HUES48 (cell line): ENCODE data around the gene EXT2.

Source experiments
- H3K27ac ChIP-seq: one replicate; pipeline ENCODE4 v1.7.0; 2013; ENCODE audit warnings: low read depth, low read length, inconsistent platforms
- H3K27me3 ChIP-seq: 2 replicates; pipeline ENCODE4 v1.6.1; 2013; ENCODE audit warnings: mild to moderate bottlenecking, low read length; ENCODE audit not compliant: control insufficient read depth, insufficient read depth
- H3K36me3 ChIP-seq: 2 replicates; pipeline ENCODE4 v1.6.1; 2013; ENCODE audit warnings: low read length; ENCODE audit not compliant: control insufficient read depth, insufficient read depth
- H3K4me1 ChIP-seq: 2 replicates; pipeline ENCODE4 v1.6.1; 2013; ENCODE audit warnings: mild to moderate bottlenecking, low read length; ENCODE audit not compliant: control insufficient read depth, insufficient read depth
- H3K4me3 ChIP-seq: 2 replicates; pipeline ENCODE4 v1.5.1; 2013; ENCODE audit warnings: mild to moderate bottlenecking, low read depth, low read length
- H3K9ac ChIP-seq: 2 replicates; pipeline ENCODE4 v1.6.1; 2013; ENCODE audit warnings: mild to moderate bottlenecking, low read depth, low read length, moderate library complexity
- H3K9me3 ChIP-seq: 2 replicates; pipeline ENCODE4 v1.6.1; 2013; ENCODE audit warnings: low read length; ENCODE audit not compliant: control insufficient read depth, insufficient read depth

The EXT2 gene

DNA sequence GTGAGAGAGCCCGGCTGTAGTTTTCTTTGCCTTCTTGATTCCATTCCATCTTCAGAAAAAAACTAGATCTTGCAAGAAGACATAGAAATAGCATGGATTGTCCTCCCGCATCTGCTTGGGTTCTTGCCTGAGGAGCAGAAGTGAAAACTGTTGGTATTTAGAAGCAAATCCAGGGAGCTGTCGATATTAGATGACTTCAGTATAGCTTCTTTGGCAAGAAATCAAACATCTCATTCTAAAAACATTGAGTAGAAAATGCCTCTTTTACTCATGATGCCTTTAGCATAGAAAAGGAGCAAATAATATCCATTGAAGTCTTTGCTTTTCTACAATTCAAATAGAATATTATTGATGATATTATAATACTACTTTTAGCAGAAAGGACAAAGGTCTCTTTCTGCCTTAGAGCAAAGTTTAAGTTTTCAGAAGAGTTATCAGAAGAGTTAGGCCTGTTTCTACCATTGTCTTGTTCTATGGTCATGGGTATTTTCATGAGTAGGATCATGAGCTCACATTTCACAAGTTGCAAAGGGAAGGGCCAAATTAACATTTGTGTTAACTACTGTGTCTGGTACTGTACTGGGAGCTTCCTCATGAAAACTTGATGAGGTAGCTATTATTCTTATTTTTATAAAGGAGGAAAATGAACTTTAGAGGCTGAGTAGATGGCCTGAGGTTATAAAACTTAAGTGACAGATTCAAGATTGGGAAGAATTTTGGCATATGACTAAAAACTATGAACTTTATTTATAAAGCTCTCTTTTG is 49.7 kb downstream of the EXT2 start:
- Histone ChIP-seq H3K27me3 (no peaks in the 10 kb centered on the region), H3K4me1 (no peaks in the 10 kb centered on the region), H3K27ac (no peak overlapping the region), H3K4me3 (no peak overlapping the region), H3K36me3 (peaks cover 4% of the 10 kb centered on the region; the same call in 1 of the 2 replicates), H3K9ac (no peak overlapping the region), H3K9me3 (no peaks in the 10 kb centered on the region)

DNA sequence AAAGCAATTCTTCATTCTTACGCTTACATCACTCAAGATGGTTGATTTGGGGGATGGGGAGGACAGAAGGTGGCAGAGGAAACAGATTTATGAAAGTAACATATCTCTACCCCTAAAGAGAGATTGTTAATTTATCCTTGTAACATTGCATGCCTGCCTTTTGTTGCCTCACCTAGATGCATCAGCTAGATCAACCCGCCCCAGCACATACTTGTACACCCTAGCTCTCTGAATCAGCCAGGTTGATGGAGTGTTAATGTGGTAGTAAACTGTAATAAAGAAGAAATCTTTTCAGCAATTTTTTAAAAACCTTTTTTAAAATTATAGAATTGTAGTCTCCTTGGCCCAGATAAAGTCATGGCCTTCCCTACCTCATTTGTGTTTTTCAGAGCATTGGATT is 51.5 kb downstream of the EXT2 start:
- H3K4me3 ChIP-seq: no peak overlapping the region
- no peaks in the 10 kb centered on the region for H3K4me1 ChIP-seq
- no peak overlapping the region for H3K27ac ChIP-seq
- no peaks in the 10 kb centered on the region for H3K27me3 ChIP-seq
- peaks cover 4% of the 10 kb centered on the region; the same call in 1 of the 2 replicates for H3K36me3 ChIP-seq
- no peaks in the 10 kb centered on the region for H3K9me3 ChIP-seq
- no peak overlapping the region for H3K9ac ChIP-seq

DNA sequence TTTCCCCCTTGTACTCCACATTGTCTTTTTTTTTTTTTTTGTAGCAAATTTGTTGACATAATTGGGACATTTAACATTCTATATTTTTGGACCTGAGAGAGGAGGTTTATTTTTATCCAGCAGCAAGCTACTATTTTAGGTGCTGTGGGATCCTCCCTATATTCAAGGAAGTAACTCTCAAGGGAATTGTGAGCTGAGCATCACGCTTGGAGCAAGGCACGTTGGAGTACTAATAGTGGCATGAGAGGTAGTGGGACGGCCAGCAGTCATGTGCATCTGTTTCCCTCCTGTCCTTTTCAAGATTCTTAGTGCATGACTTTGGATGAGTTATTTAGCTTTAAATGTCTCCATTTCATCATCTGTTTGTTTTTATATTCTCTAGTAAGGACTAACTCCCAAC is 52.3 kb downstream of the EXT2 start:
- H3K4me1 ChIP-seq: no peaks in the 10 kb centered on the region
- no peak overlapping the region for H3K9ac ChIP-seq
- no peak overlapping the region for H3K4me3 ChIP-seq
- H3K27me3 ChIP-seq: no peaks in the 10 kb centered on the region
- H3K9me3 ChIP-seq: no peaks in the 10 kb centered on the region
- peaks cover 4% of the 10 kb centered on the region; the same call in 1 of the 2 replicates for H3K36me3 ChIP-seq
- H3K27ac ChIP-seq: no peak overlapping the region

DNA sequence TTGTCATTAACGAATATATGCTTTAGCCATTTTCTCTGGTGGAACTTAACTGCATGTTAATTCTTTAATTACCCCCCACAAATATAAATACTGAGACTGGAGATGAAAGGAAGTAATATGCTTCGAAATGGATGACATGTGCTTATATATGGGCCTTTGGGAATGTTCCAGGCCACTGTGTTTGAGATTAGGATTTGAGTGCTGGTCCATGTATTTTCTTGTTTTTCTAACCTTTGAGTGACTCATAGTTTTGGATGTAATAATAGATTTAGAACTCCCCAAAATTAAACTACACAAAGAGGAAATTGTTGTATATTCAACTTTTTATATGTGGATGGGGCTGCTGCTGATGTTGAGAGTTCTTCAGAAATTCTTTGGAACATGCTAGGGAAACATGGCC is 54.2 kb downstream of the EXT2 start:
- no peak overlapping the region for H3K27ac ChIP-seq
- H3K36me3 ChIP-seq: peaks cover 4% of the 10 kb centered on the region; the same call in 1 of the 2 replicates
- H3K4me1 ChIP-seq: no peaks in the 10 kb centered on the region
- no peaks in the 10 kb centered on the region for H3K27me3 ChIP-seq
- no peaks in the 10 kb centered on the region for H3K9me3 ChIP-seq
- no peak overlapping the region for H3K4me3 ChIP-seq
- no peak overlapping the region for H3K9ac ChIP-seq

DNA sequence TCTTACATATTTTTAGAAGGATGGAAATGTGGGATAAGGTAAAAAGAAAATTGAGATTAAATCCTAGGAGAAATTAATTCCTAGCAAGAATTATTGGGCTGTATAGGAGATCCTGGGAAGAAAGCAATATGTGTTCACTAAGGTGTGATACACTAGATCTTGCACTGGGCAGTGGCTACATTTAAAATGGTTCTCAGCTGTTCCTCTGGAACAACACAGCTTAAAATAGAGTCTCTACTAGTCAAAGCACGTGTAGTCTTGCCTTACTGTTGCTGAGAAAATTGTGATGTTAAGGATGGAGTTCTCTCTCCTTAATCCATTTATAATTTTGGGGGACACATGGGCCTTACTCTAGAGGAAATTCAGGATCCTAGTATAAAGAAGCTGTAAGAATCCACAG is 54.9 kb downstream of the EXT2 start:
- Histone ChIP-seq H3K4me1 (no peaks in the 10 kb centered on the region), H3K9ac (no peak overlapping the region), H3K36me3 (no peaks in the 10 kb centered on the region), H3K27me3 (no peaks in the 10 kb centered on the region), H3K9me3 (no peaks in the 10 kb centered on the region), H3K27ac (no peak overlapping the region), H3K4me3 (no peak overlapping the region)

DNA sequence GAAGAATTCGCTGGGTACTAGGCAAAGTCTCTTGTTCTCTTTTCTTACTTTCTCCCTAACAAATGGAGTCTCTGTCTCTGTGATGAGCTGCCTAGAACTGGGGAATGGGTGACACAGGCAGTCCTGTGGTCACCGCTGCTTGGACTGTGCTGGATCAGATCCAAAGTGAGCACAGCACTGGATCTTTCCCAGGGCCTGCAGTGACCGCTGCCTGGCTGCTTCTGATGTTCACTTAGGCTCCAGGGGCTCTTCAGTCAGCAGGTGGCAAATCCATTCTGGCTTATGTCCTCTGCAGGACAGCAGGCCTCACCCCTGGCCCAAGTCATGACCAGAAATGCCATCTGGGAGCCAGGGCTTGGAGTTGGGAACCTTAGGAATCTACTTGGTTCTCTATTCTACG is 61.5 kb downstream of the EXT2 start:
- Histone ChIP-seq H3K27ac (no peak overlapping the region), H3K36me3 (no peaks in the 10 kb centered on the region), H3K27me3 (no peaks in the 10 kb centered on the region), H3K4me1 (no peaks in the 10 kb centered on the region), H3K9me3 (no peaks in the 10 kb centered on the region), H3K4me3 (no peak overlapping the region), H3K9ac (no peak overlapping the region)

DNA sequence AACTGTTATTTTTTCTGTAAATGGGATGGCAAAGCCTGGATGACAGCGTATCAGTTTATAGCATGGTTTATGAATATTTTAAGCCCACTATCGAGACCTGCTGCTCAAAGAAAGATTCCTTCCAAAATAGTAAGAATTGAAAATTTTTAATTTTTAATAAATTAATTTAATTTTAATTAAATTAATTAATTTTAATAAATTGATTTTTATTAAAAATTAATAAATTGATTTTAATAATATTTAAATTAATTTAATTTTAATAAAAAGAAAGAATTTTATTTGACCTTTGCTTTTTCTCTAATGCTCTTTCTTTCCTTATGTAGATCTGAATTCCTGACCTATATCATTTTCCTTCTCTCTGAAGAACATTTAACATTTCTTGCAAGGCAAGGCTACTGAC is 62.9 kb downstream of the EXT2 start:
- H3K4me1 ChIP-seq: no peaks in the 10 kb centered on the region
- H3K4me3 ChIP-seq: no peak overlapping the region
- H3K9ac ChIP-seq: no peak overlapping the region
- H3K27ac ChIP-seq: no peak overlapping the region
- H3K27me3 ChIP-seq: no peaks in the 10 kb centered on the region
- H3K36me3 ChIP-seq: no peaks in the 10 kb centered on the region
- no peaks in the 10 kb centered on the region for H3K9me3 ChIP-seq

DNA sequence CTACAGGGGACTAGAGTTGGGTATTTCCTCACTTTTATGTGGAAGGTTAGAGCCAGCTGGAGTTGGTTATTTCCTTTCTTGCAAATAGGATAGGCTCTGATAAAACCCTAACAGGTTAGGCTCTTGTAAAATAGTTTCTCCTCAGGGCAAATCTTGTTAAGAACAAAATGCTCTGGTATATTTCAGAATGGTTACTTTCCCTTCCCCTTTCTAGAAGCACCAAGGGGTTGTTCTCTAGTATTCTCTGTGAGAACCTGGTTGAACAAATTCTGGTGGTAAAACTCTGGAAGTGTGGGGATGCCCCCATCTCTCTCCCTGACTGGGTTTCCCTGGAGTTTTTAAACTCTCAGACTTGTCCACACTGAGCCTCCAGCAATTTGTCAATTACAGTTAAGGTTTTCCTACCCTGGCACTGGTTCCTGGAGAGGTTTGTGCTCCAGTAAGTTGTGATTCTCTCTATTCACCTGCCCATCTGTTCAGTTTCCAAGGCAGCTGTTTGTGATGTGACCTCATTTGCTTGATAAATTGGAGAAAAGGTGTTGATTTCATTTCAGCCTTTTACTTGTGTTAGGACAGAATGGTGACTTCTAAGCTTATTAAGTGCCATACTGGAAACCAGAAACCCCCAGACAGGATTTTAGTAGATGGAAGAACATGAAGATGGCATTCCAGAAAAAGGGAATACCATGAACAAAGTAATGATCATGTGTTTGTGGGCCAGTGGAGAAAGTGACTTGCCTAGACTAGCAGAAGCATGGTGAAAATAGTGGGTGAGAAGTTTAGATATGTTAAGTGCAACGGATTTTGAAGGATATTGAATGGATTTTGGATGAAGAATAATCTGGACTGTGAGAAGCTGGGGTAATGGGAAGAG is 64.6 kb downstream of the EXT2 start:
- Histone ChIP-seq H3K27me3 (no peaks in the 10 kb centered on the region), H3K4me3 (no peak overlapping the region), H3K4me1 (no peaks in the 10 kb centered on the region), H3K9me3 (no peaks in the 10 kb centered on the region), H3K36me3 (no peaks in the 10 kb centered on the region), H3K9ac (no peak overlapping the region), H3K27ac (no peak overlapping the region)

DNA sequence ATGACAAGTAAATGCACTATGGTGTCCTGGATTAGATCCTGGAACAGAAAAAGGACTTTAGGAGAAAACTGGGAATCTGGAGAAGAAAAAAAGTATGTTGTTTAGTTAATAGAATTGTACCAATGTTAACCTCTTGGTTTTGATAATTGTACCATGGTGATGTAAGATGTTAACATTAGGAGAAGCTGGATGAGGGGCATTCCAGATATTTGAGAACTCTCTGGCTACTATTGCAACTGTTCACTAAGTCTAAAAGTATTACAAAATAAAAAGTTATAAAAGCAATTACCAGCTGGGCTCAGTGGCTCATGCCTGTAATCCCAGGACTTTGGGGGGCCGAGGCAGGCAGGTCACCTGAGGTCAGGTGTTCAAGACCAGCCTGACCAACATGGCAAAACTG is 66.5 kb downstream of the EXT2 start:
- H3K4me3 ChIP-seq: no peak overlapping the region
- no peak overlapping the region for H3K9ac ChIP-seq
- no peaks in the 10 kb centered on the region for H3K27me3 ChIP-seq
- no peak overlapping the region for H3K27ac ChIP-seq
- no peaks in the 10 kb centered on the region for H3K4me1 ChIP-seq
- no peaks in the 10 kb centered on the region for H3K9me3 ChIP-seq
- no peaks in the 10 kb centered on the region for H3K36me3 ChIP-seq

DNA sequence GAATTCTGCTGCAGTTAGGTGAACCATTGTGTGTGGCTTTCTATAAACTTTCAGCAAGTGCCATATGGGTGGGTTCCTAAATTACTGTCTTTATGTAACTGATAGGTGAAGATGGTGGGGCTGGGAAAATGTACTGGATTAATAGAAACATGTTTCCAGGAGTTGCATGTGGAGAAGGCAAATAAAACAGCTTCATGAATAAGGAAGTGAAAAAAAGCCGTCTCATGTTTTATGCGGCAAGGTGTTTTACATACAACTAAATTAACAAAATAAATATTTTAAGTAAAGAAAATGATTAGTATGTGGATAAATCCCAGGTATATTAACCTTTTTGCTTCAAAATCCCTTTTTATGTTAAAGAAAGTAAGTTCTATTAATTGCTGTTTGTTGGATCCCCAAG is 67.2 kb downstream of the EXT2 start:
- H3K4me1 ChIP-seq: no peaks in the 10 kb centered on the region
- H3K27me3 ChIP-seq: no peaks in the 10 kb centered on the region
- H3K36me3 ChIP-seq: no peaks in the 10 kb centered on the region
- H3K4me3 ChIP-seq: no peak overlapping the region
- H3K9ac ChIP-seq: no peak overlapping the region
- H3K27ac ChIP-seq: no peak overlapping the region
- H3K9me3 ChIP-seq: no peaks in the 10 kb centered on the region

DNA sequence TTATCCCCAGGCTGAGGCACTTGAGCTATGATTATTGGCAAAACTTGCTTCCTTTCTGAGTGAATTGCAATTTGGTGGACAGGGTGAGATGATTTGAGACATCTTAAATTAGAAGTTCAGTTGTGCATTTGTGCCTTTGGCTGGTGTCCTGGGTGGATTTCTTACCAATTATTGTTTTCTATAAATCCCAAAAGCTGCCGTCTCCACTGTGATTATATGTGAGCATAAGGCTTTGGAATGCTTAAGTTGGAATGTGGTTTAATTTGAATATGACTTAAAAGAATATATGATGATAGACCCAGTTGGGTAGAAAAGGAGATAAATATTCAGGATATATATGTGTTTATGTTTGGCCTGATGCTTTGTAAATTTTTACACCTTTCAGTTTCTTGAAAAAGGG is 70.0 kb downstream of the EXT2 start:
- H3K9me3 ChIP-seq: no peaks in the 10 kb centered on the region
- H3K27me3 ChIP-seq: no peaks in the 10 kb centered on the region
- H3K4me3 ChIP-seq: no peak overlapping the region
- H3K4me1 ChIP-seq: 0 out of 2 replicates have a peak, but pooled peaks cover under 1% of the 10 kb centered on the region
- H3K27ac ChIP-seq: no peak overlapping the region
- H3K36me3 ChIP-seq: no peaks in the 10 kb centered on the region
- H3K9ac ChIP-seq: no peak overlapping the region
